Trophoblast cell (in vitro differentiated cells and primary cell): ENCODE results near the gene CFAP44.

Experiments used
- DNase-seq, 2 donors: peaks; one replicate each; pipeline ENCODE4 v3.0.0-alpha.2; 2016
- H2AFZ ChIP-seq: 2 replicates; pipeline ENCODE4 v1.6.1; 2013; ENCODE audit warnings: low read length, moderate library complexity, mild to moderate bottlenecking; ENCODE audit not compliant: insufficient read depth, poor library complexity
- H2AK5ac ChIP-seq: 2 replicates; pipeline ENCODE4 v1.6.1; 2013; ENCODE audit warnings: mild to moderate bottlenecking, low read length
- H2BK120ac ChIP-seq: 2 replicates; pipeline ENCODE4 v1.6.1; 2013; ENCODE audit warnings: low read length, mild to moderate bottlenecking, moderate library complexity; ENCODE audit not compliant: insufficient read depth, poor library complexity
- H2BK12ac ChIP-seq: 2 replicates; pipeline ENCODE4 v1.6.1; 2013; ENCODE audit warnings: mild to moderate bottlenecking, low read length, moderate library complexity
- H2BK5ac ChIP-seq: 2 replicates; pipeline ENCODE4 v1.6.1; 2013; ENCODE audit warnings: low read length, low read depth, moderate library complexity, mild to moderate bottlenecking; ENCODE audit not compliant: poor library complexity
- H3K14ac ChIP-seq: 2 replicates; pipeline ENCODE4 v1.6.1; 2013; ENCODE audit warnings: mild to moderate bottlenecking, low read length
- H3K18ac ChIP-seq: 2 replicates; pipeline ENCODE4 v1.6.1; 2013; ENCODE audit warnings: mild to moderate bottlenecking, low read length
- H3K23ac ChIP-seq: 2 replicates; pipeline ENCODE4 v1.6.1; 2013; ENCODE audit warnings: low read length
- H3K27ac ChIP-seq: 2 replicates; pipeline ENCODE4 v1.5.1; 2013; ENCODE audit warnings: low read depth, mild to moderate bottlenecking, inconsistent platforms, low read length, moderate library complexity
- H3K27me3 ChIP-seq: 2 replicates; pipeline ENCODE4 v1.6.1; 2013; ENCODE audit warnings: inconsistent platforms, mild to moderate bottlenecking, low read length, moderate library complexity; ENCODE audit not compliant: insufficient read depth
- H3K36me3 ChIP-seq, 2 experiments: 1 replicate in 1 of 2; 2 replicates in 1 of 2; pipeline ENCODE4 v1.6.1; 2013; ENCODE audit warnings: low read length in 2 of 2, mild to moderate bottlenecking in 2 of 2, moderate library complexity in 1 of 2; ENCODE audit not compliant: insufficient read depth in 2 of 2, control insufficient read depth in 1 of 2
- H3K4ac ChIP-seq: 2 replicates; pipeline ENCODE4 v1.6.1; 2013; ENCODE audit warnings: low read depth, mild to moderate bottlenecking, low read length, moderate library complexity
- H3K4me1 ChIP-seq, 2 experiments: 1 replicate in 1 of 2; 2 replicates in 1 of 2; pipeline ENCODE4 v1.6.1; 2013; ENCODE audit warnings: low read length in 2 of 2, mild to moderate bottlenecking in 2 of 2, moderate library complexity in 1 of 2; ENCODE audit not compliant: insufficient read depth in 2 of 2, control insufficient read depth in 1 of 2
- H3K4me2 ChIP-seq: 2 replicates; pipeline ENCODE4 v1.6.1; 2013; ENCODE audit warnings: inconsistent platforms, mild to moderate bottlenecking, low read length, moderate library complexity
- H3K4me3 ChIP-seq: 2 replicates; pipeline ENCODE4 v1.5.1; 2013; ENCODE audit warnings: mild to moderate bottlenecking, low read depth, low read length, inconsistent platforms
- H3K79me1 ChIP-seq: one replicate; pipeline ENCODE4 v1.6.1; 2013; ENCODE audit warnings: low read length
- H3K79me2 ChIP-seq: 2 replicates; pipeline ENCODE4 v1.6.1; 2013; ENCODE audit warnings: low read length, mild to moderate bottlenecking; ENCODE audit not compliant: control insufficient read depth, insufficient read depth, poor library complexity
- H3K9ac ChIP-seq: 2 replicates; pipeline ENCODE4 v1.6.1; 2013; ENCODE audit warnings: mild to moderate bottlenecking, low read length
- H3K9me3 ChIP-seq: 2 replicates; pipeline ENCODE4 v1.6.1; 2013; ENCODE audit warnings: low read depth, mild to moderate bottlenecking, control low read depth, inconsistent platforms, low read length; ENCODE audit not compliant: insufficient read depth
- H4K12ac ChIP-seq: 2 replicates; pipeline ENCODE4 v1.6.1; 2013; ENCODE audit warnings: low read depth, mild to moderate bottlenecking, low read length, moderate library complexity
- H4K8ac ChIP-seq: 2 replicates; pipeline ENCODE4 v1.6.1; 2013; ENCODE audit warnings: low read depth, mild to moderate bottlenecking, low read length, moderate library complexity
- H4K91ac ChIP-seq: one replicate; pipeline ENCODE4 v1.6.1; 2013; ENCODE audit warnings: low read depth, mild to moderate bottlenecking, low read length, moderate library complexity
- WGBS: extraction: QIAGEN DNeasy Blood & Tissue Kit; methylation state at CpG from one replicate; pipeline ENCODE4 v1.1.7; 2013; ENCODE audit warnings: missing lambda C conversion rate; ENCODE audit not compliant: insufficient read length, insufficient coverage; ENCODE audit errors: extremely low coverage; 5-methylcytosine and 5-hydroxymethylcytosine counted together

CFAP44 gene

DNA sequence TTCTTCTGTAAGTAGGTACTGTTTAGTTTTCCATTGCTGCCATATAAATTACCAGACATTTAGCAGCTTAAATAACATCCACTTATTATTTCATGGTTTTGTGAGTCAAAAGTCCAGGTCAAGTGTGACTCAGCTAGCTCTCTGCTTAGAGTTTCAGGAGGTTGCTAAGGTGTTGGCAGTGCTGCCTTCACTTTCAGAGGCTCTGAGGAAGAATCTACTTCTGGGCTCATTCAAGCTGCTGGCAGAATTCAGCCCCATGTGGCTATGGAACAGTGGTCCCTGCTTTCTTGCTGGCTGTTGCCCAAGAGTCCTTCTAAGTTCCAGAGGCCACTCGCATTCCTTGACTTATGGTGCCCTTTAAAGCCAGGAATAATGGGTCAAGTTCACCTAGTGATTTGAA, 4.5 kb downstream of the CFAP44 start:
- Histone ChIP-seq H3K27ac (no peak overlapping the region), H3K9ac (no peak overlapping the region), H4K8ac (no peak overlapping the region), H3K9me3 (no peaks in the 10 kb centered on the region), H4K12ac (no peak overlapping the region), H3K36me3 (no peaks in the 10 kb centered on the region), H2AK5ac (no peak overlapping the region), H2BK12ac (no peak overlapping the region), H3K4me1 (peaks cover 0 to 1% of the 10 kb centered on the region in 2 experiments), H4K91ac (no peak overlapping the region), H2BK120ac (no peak overlapping the region), H2AFZ (no peak overlapping the region), H2BK5ac (no peak overlapping the region), H3K4ac (no peak overlapping the region), H3K4me3 (no peak overlapping the region), H3K18ac (no peak overlapping the region), H3K14ac (no peak overlapping the region), H3K79me2 (no peaks in the 10 kb centered on the region), H3K23ac (no peak overlapping the region), H3K79me1 (no peaks in the 10 kb centered on the region), H3K27me3 (no peaks in the 10 kb centered on the region), H3K4me2 (no peak overlapping the region)
- WGBS = no CpG with 5 or more reads among the region's 1 CpG
- DNase-seq = no peak

GRCh38 chr3:113431811-113432210, 9.5 kb downstream of the CFAP44 start:
- no peak overlapping the region for H2BK12ac ChIP-seq
- no peaks in the 10 kb centered on the region for H3K9me3 ChIP-seq
- no peak overlapping the region for H2BK5ac ChIP-seq
- no peaks in the 10 kb centered on the region for H3K4me1 ChIP-seq
- H3K4me3 ChIP-seq = no peak overlapping the region
- H3K18ac ChIP-seq = no peak overlapping the region
- no peak overlapping the region for H4K12ac ChIP-seq
- H2BK120ac ChIP-seq = no peak overlapping the region
- DNase-seq = no peak
- no peaks in the 10 kb centered on the region for H3K79me1 ChIP-seq
- no peak overlapping the region for H4K91ac ChIP-seq
- H3K4me2 ChIP-seq = no peak overlapping the region
- no peak overlapping the region for H2AK5ac ChIP-seq
- H3K23ac ChIP-seq = no peak overlapping the region
- H3K14ac ChIP-seq = no peak overlapping the region
- no peak overlapping the region for H2AFZ ChIP-seq
- H3K27me3 ChIP-seq = no peaks in the 10 kb centered on the region
- WGBS = no CpG with 5 or more reads among the region's 2 CpGs
- no peak overlapping the region for H3K9ac ChIP-seq
- no peak overlapping the region for H3K27ac ChIP-seq
- H3K79me2 ChIP-seq = no peaks in the 10 kb centered on the region
- no peak overlapping the region for H4K8ac ChIP-seq
- H3K4ac ChIP-seq = no peak overlapping the region
- H3K36me3 ChIP-seq = no peaks in the 10 kb centered on the region

DNA sequence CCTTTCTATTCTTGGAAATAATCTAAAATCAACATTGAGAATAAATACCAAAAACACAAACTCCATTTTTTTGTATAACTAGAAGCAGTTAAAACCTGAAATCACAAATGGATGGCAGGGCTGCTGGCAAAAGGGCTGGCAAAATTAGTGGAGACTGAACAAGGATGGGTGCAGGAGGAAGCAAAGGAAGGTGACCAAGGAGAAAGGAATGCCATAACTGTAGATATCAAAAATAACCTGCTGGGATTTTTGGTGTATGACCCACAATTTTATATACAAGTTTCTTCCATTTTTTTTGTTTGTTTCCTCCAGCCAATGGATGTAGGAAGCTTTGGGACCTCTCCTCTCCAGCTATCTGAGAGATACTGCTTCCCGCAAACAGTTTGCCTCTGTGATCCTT, 12.7 kb downstream of the CFAP44 start:
- Histone ChIP-seq H4K91ac (no peak overlapping the region), H3K23ac (no peak overlapping the region), H3K9me3 (no peaks in the 10 kb centered on the region), H3K14ac (no peak overlapping the region), H2BK12ac (no peak overlapping the region), H3K4me2 (no peak overlapping the region), H3K36me3 (no peaks in the 10 kb centered on the region), H2AFZ (no peak overlapping the region), H2BK120ac (no peak overlapping the region), H2BK5ac (no peak overlapping the region), H3K4me1 (no peaks in the 10 kb centered on the region), H3K4ac (no peak overlapping the region), H3K79me2 (no peaks in the 10 kb centered on the region), H4K8ac (no peak overlapping the region), H4K12ac (no peak overlapping the region), H3K18ac (no peak overlapping the region), H3K9ac (no peak overlapping the region), H2AK5ac (no peak overlapping the region), H3K27ac (no peak overlapping the region), H3K4me3 (no peak overlapping the region), H3K79me1 (no peaks in the 10 kb centered on the region), H3K27me3 (no peaks in the 10 kb centered on the region)
- no peak for DNase-seq
- no CpG with 5 or more reads among the region's 1 CpG for whole genome bisulfite sequencing

GRCh38 chr3:113423699-113424098, 17.6 kb downstream of the CFAP44 start:
- Histone ChIP-seq H3K36me3 (peaks cover 0 to 2% of the 10 kb centered on the region in 2 experiments), H3K27ac (no peak overlapping the region), H3K4me1 (no peaks in the 10 kb centered on the region), H2AK5ac (no peak overlapping the region), H3K4me2 (no peak overlapping the region), H3K14ac (no peak overlapping the region), H3K27me3 (no peaks in the 10 kb centered on the region), H2AFZ (no peak overlapping the region), H3K4me3 (no peak overlapping the region), H3K9ac (no peak overlapping the region), H3K4ac (no peak overlapping the region), H3K79me2 (no peaks in the 10 kb centered on the region), H4K8ac (no peak overlapping the region), H2BK12ac (no peak overlapping the region), H3K18ac (no peak overlapping the region), H3K23ac (no peak overlapping the region), H3K9me3 (no peaks in the 10 kb centered on the region), H2BK120ac (no peak overlapping the region), H4K12ac (no peak overlapping the region), H2BK5ac (no peak overlapping the region), H4K91ac (no peak overlapping the region), H3K79me1 (no peaks in the 10 kb centered on the region)
- no peak for DNase-seq
- no CpG with 5 or more reads among the region's 4 CpGs for WGBS
